HG02759 (cell line): ENCODE data around the gene MIDN.

Experiments used
- ATAC-seq: cut with Tn5 transposase; IDR thresholded peaks from one replicate; pipeline ENCODE4 v1.9.1; 2021; ENCODE audit warnings: mild to moderate bottlenecking, moderate library complexity; ENCODE audit not compliant: unreplicated experiment

Gene MIDN

DNA sequence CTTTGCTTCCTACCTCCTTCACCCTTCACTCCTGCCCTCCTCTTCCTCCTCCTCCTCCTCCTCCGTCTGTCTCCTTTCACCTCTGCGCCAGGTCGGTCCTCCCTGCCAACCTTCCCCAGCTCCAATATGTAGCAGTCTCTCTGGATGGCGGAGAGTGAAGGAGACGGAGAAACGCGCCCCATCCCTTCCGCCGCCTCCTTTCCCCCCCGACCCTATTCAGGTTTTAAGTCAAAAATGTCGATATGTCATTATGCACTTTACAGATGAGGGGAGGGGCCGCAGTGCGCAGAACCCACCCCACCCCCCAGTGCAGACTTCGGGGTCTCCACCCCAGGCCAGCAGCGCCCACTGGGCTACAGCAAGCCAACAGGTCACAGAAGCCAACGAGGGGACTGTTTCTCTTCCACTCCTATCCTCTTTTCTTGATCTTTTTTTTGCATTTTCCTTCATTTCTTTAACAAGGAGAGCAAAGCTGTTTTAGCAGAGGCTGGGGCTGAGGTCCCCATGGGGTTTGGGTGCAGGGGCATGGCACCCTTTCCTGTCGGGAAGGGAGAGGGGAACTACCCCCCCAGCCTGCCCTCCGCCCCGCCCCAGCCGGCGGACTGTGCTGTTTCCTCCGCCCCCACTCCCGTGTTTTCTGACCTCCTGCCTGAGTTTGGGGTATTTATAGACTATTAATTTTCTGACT is 9.2 kb downstream of the MIDN start:
- ATAC-seq: no peak

DNA sequence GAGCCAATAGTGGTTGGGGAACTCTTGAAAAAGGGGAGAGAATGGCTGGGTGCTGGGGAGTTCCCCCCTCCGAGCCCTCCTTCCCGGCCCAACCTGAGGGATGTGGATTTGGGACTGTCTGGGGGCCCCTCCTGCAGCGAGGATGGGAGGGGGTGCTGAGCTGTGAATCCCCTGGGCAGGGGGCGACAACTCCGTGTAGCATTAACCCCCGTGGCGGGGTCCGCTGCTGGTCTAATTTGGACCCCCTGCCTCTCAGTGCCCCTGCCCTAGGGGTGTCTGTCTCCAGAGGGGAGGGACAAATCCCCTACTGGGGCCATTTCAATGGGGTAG is 9.7 kb downstream of the MIDN start:
- ATAC-seq: no peak

DNA sequence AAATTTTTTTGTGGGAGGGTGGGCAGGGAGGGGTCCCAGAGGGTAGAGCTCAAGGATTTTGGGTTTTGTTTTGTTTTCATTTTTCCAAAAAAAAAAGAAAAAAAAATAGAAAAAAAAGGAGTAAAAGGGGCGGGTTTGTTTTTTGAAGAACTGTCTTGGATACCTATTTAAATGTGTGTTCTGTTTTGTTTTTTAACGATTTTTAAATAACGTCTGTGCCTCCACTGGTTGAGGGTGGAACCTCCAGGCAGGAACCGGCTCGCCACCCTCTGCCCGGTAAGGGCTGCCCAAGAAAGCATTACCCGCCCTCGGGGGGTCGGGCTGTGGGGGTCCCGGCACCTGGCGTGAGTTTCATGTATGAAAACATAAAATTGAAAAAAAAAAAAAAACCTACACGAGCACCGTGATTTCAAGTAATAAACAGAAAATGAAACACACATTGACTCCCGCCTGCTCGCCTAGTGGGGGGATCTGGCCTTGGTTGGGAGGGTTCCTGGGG is 10.4 kb downstream of the MIDN start:
- ATAC-seq: no peak

DNA sequence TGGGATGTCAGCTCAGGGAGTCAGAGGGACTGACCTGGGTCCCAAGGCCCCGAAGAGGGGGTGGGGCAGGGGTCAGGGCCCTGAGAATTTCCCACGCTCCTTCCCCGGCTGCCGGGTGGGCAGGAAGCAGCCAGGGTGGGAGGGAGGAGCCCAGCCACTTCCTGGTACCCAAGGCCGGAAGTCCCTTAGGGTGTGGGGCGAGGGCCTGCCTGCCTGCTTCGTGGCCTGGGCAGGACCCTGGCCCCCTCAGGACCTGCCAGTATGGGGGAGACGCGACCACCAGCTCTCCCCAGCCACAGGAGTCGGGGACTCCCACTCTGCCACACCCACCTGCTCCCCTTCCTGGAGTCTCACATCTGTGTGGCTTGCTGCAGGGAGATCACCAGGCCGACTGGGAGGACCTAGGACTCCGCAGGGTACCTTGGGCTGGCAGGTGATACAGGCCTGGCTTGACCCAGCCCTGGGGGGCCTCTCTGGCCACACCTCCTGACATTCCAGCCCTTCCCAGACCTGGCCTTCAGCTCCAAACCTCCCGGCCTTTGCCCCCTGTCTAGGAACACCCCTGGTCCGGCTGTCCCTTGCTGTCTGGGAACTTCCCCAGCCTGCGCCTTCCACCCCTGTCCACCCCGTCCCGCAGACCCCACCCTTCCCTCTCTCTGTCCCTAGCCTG is 11.0 kb downstream of the MIDN start:
- ATAC-seq: peak; percentile 34

DNA sequence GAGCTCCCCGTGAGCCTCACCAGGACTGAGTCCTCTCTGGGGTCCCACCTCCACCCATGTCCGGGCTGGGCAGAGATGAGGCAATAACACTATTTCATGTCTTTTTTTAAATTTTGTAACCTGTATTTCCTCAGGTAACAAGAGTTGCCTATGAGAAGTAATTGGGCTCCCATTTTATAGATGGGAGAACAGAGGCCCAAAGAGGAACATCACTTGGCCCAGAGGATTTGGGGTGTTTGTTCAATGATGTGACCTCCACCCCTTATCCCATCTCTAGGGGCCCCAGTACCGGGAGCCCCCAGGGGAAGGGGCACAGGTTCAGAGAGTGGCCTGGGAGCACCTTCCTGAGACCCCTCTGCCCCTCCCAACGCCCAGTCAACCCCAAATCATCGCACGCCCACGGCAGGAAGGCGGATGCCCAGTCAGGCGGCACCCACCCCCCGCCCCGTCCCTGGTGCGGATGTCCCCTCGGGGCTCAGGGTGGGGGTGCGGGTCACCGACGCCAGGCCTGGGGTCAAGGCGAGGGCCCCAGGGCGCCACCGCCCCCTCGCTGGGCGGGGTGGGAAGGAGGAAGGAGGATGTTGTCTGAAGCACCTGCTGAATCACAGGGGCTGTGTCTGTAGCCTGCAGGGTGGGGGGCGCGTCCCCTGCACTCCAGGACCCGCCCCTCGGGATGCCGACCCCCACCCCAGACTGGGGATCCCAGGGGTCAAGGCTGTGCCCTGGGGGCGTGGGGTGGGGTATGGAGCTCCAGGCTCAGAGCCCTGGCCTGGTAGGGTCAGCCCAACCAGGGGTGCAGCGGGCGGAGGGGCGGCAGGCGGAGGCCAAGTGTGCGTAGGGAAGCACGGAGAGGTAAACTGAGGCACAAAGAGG is 11.7 kb downstream of the MIDN start:
- ATAC-seq: peak; percentile 13

DNA sequence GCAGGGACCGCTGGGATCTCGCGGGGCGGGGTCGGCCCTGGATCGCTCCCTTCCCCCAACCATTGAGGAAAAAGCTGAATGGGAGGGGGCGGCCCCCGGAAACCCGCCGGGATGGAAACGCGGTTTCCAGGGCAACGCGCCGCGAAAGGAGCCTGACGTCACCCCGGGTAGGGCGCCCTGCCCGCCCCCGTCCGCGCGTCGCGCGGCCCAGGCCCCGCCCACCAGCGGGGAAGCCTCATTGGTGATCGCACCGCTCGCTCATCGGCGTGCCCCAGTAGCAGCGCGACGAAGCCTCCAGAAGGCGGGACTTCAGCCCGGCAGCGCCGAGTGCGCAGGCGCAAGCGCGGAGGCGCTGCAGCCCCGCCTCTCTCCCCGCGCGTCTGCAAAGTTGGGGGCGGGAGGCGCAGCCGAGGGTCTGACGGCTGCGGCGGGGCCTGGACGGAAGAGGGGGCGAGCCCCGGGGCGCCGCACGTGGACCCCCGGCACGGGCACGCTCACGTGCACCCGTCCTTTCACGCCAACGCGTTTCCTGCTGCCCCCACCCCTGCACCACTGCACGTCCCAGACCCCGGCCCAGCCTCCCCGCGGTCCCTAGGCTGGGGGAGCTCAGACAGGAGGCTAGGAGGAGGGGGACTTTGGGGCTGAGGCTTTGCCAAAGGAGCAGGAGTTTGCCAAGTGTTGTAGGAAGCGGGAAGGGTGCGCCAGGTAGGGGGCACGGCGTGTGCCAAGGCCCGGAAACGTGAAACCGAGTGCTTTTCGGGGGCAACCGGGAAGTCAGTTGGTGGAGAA is 12.6 kb downstream of the MIDN start:
- ATAC-seq: peak; percentile 67

DNA sequence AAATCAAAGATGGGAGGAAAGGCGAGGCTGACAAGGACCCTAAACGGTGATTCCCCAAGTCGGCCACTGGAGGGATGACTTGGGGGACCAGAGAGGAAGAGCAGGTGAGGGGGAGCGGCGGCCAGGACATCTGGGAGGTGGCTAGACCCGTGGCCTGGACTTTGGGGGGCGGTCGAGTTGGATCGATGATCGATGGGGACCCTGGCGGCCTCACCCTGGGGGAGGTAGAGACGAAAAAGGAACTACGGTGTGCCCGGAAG is 13.1 kb downstream of the MIDN start:
- no peak for ATAC-seq

DNA sequence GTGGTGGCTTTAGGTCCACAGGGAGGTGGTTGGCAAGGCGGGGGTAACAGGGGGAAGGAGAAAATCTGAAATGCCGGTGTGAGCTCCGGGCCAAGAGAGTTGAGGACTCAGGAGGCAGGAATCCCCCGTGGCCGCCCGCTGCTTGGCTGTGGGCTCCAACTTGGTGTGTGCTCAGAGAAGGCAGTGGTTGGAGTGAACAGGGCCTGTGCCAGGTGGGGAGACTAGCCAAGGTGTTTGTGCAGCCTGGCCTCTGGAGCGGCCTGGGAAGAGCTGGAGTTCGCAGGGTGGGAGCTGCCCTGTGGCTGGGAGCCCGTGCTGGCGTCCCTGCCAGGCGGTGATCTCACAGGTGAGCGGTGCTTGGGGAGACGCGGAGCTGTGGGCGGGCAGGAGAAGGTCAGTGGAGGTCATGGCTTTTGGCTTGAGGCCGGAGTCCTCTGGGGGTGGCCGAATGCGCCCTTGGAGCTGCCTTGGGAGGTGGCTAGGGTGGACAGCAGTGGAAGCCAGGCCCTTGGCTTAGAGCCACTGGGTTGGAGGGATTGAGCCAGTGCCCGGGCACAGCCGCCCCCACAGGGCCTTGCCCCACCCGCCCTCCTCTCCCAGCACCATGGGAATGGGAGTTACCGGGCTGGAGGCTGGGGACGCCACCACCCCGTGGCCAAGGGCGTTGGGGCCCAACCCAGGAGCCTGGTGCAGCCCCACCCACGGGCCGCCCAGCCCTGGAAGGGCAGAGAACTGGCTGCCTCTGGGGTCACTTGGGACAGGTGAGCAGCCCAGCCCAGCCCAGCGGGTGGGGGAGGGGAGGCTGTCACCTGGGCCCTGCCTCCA is 13.6 kb downstream of the MIDN start:
- no peak for ATAC-seq

DNA sequence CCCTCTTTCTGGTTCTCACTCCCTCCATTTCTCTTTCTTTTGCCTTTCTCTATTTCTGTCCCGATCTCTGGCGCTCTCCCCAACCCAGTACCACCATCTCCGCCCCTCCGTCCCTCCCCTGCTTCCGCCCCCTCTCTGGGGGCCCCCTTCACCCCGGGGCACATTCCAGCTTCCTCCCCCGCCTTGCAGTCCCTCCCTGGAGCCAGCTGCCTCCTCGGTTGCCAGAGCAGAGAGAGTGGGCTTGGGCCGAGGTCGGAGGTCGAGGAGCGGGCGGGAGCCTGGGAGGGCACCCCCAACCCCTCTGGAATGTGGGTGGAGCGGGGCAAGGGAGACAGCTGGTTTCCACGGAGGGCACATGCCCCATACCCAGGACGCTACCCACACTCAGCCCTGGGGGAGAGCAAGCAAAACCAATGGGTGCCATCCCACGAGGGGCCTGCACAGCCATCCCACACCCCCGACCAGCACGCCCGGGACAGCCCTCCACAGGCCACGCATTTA is 14.3 kb downstream of the MIDN start:
- no peak for ATAC-seq

DNA sequence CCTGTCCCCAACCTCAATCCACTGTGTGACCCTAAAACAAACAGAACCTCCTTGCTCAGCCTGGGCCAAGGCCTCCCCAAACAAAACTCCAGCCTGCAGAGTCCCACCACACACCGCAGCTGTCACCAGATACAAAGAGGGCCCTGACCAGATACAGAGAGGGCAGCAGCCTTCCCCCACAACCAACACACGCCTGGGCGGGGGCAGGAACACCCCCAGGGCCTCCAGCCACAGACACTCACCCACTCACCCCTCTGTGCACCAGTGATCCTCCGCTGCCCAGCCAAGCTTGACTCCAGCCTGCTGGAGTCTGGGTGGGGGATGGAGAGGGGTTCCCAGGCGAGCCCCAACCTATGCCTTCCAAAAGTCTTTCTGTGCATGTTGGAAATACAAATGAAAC is 14.8 kb downstream of the MIDN start:
- no peak for ATAC-seq

DNA sequence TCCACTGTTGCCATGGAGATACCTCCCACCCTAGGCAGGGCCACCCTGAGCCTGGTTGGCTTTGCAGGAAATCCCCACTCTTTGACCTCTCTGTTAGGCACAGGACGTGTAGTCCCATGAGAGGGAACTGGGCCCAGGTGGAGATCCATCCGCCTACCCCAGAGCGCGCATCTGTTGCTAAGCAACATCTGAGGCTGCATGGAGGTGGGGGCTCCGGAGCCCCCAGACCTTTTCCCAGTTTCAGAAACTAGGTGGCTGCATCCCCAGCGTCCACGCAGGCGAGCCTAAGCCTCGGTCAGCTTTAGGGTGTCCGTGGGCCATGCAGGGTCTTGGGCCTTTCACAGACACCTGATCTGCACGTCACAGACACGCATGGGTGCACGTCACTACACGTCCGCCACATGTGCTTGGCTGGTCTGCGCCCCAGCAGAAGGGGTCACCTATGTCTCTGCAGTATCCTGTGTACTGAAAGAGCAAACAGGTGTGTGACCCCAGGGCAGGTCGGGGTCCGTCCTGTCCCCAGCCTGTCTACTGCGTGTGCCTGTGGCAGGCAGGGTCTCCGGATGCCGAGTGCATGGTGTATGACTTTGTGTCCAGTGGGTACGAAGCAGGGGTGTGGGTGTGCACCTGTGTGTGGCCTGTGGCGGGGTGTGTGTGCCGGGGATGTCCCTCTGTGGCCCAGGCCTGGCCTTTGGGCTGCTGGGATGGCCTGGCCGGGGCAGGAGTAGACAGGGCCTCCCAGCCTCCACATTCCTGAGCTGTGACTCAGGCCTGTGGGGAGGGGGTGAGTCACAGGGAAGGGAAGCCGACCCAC is 16.6 kb downstream of the MIDN start:
- no peak for ATAC-seq

DNA sequence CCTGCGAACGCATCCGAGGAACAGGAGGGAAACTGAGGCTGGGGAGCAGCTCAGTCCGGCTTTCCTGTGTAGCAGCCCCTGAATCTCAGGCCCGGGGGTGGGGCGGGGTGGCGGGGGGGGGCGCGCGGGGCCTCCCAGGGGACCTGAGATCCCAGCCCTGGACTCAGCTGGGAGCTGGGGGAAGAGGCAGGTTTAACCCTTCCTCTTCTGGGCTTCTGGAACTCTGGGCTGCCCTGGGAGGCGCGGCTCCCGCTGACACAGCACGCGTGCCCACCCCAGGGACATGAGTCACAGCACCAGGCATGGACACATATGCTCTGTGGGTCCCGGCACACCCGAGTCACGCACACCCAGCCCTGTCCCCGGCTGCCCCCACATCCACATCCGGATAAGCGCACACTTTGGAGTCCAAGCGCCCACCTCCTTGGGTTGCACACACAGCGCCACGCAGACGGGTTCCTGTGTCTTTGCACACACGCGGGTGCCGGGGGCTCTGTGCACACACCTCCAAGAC is 17.3 kb downstream of the MIDN start:
- ATAC-seq: no peak

DNA sequence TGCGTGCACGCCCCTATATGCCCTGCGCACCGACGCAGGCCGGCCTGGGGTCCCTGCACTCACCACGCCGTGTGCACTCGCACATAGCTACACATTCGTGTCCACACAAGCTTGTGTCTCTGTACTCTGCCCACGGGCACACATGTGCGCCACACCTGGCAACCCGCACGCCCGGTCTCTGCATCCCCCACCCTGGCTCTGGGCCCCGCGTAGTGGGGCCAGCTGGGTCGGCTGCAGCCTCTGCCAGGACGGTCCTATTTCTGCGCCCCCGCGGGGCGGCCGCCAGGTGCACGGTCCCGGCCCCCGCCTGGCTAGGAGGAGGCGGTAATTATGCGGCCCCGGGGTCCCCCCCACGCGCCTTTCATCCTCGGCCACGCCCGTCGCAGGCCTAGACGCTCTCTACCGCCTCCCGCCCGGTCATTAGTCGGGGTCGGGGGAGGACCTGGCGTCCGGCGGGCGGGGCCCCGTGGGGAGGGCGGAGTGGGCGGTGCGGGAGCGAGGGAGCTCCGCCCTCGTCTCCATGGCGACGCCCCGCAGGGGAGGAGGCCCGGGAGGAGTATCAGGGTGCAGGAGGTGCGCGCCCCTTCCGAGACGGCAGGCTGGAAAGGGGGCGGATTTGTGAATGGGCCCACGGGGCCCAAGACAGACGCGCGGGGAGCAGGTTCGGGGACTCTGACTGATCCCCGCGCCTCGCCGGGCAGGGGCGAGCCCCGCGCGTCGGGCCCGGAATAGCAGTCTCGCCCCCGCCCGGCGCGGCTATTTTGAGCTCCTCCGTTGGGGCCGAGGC is 17.9 kb downstream of the MIDN start:
- peak; percentile 38 for ATAC-seq

DNA sequence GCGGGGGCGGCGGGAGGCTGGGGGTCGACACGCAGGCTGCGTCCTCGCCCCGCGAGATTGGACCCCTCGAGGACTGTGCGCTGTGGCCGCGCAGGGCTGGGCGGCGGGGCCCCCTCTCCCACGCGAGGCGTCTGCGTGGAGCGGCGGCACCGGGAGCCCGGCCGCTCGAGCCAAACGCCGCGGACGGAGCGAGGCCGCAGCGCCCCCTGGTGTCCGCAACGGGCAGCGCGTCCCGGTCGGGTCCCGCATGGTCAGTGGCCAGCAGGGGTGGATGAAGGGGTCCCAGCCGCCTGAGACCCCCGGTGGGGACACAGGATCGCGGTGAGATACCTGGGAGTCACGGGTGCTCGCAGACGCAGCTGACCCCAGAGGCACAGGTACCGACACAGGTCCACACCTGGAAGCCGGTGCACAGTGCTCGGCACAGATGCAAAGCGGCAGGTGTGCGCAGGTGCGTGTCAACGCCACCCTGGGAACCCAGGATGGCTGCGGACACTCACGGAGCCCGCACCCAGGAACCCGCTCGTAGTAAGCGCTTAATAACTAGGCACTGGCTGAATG is 18.6 kb downstream of the MIDN start:
- ATAC-seq: peak; percentile 15

DNA sequence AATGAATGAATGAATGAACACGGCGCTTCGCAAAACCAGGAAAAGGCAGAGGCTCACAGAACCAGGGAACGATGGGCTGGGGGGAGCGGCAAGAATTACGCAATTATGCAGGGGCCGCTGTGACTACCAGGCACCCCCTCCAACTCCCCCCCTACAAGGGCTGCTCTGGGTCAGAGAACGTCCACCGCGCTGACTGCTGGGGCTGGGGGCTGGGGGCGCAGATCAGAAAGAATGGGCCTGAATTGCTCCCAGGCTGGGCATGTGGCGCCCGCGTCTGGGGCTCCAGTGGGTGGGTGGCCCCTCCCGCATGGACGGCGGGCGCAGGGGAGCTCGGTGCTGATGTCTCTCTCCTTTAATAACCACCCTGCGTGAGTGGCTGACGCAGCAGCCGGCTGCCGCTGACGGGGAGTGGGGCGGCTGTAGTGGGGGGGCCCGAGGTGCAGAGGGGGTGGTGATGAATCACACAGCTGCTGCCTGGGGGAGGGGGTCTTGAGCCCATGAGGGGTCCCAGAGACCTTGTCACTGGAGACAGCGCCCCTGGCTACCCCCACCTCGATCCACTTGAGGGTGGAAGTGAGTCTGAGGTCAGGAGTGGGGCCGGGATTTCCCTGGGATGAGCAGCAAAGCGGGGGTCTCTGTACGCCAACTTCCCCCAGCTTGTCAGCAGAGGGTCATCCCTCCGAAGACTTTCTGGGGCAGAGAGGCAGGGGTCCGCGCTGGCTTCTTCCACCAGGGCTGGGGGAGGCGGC is 19.3 kb downstream of the MIDN start:
- no peak for ATAC-seq

DNA sequence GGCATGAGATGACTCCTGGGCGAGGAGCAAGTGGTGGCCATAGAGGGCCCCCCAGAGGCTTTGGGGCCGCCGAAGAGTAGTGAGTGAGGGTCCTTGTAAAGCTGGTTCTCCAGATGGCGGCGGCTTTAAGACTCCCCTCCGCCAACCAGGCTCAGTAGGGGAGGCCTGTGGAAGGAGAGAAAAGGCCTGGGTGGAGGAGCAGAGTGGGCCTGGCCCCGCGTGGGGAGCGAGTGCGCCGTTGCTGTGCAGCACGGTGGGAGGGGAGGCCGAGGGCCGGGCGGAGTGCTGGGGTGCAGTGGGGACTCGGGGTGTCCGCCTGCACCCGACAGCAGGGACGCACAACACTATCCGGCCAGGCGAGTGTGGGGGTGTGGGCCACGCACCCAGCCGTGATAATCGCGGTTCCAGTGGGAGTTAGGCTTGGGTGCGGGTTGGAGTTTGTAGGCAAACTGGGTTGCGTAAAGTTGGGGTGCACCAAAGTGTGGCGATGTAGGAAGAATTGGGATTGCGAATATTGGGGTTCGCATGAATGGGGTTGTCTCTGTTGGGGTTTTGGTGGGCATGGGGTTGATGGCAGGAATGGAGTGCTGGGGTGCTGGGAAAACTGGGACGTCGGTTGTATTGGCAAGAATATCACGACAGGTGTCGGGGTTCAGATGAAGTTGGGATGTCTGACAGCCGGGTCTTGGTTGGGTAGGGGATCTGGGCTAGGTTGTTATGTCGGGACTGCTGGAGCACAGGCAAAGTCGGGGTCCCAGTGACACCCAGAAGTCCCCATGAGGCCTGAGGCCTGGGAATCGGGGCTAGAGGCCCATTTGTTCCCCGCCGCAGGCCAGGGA is 20.1 kb downstream of the MIDN start:
- ATAC-seq: no peak
